ENCODE data around the gene SOX15. TPM values are rescaled to one million over a fixed set of nuclear protein-coding genes. Genes with fewer than 3 reads are reported as not detected.

SOX15 gene
- total and polyA plus RNA-seq, 2 of the 13 experiments (the other 11 are each of a cell fraction or from before 2014, with no cell fraction given), result 0.07 to 0.18 TPM

DNA sequence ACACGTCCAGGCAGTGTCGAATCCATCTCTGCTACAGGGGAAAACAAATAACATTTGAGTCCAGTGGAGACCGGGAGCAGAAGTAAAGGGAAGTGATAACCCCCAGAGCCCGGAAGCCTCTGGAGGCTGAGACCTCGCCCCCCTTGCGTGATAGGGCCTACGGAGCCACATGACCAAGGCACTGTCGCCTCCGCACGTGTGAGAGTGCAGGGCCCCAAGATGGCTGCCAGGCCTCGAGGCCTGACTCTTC lies 17.6 kb downstream of the SOX15 start (continued):
- TF ChIP-seq ZC3H13 (CRISPR knock-in tag; IDR thresholded peaks at IDR 0.05) (0 out of 2 replicates have a peak, but pooled peaks have one; percentile 75), NPAS2 (CRISPR knock-in tag; IDR thresholded peaks at IDR 0.05; ENCODE audit: borderline replicate concordance) (no peak), ZNF737 (CRISPR knock-in tag; IDR thresholded peaks at IDR 0.05; ENCODE audit: borderline replicate concordance) (no peak), KLF15 (CRISPR knock-in tag; IDR thresholded peaks at IDR 0.05; ENCODE audit: borderline replicate concordance) (no peak; the same call in 1 of the 2 replicates), ZSCAN29 (CRISPR knock-in tag; conservative IDR thresholded peaks at IDR 0.05) (no peak), ZNF703 (CRISPR knock-in tag; IDR thresholded peaks at IDR 0.05; ENCODE audit: borderline replicate concordance) (no peak), ZNF337 (CRISPR knock-in tag; IDR thresholded peaks at IDR 0.05; ENCODE audit: borderline replicate concordance, low read depth) (no peak), ZBTB42 (CRISPR knock-in tag; IDR thresholded peaks at IDR 0.05) (no peak; the same call in 1 of the 2 replicates), ATF7-NPFF (CRISPR knock-in tag; IDR thresholded peaks at IDR 0.05; ENCODE audit: low read depth) (peak; percentile 83), ZNF550 (CRISPR knock-in tag; IDR thresholded peaks at IDR 0.05; ENCODE audit: borderline replicate concordance) (no peak), ZNF577 (CRISPR knock-in tag; IDR thresholded peaks at IDR 0.05; ENCODE audit: borderline replicate concordance, low read depth) (no peak), JUN (CRISPR knock-in tag; IDR thresholded peaks at IDR 0.05) (peak; percentile 76; the same call in 1 of the 2 replicates), JUNB (CRISPR knock-in tag; IDR thresholded peaks at IDR 0.05; ENCODE audit: borderline replicate concordance) (no peak), GABPA (IDR thresholded peaks at IDR 0.05; ENCODE audit: low read depth, low read length) (peak; percentile 79), GABPA (CRISPR knock-in tag; IDR thresholded peaks at IDR 0.05; ENCODE audit: low read depth) (peak; percentile 97), HOXA7 (CRISPR knock-in tag; IDR thresholded peaks at IDR 0.05) (no peak), ZNF468 (CRISPR knock-in tag; IDR thresholded peaks at IDR 0.05) (no peak), ZMYM2 (CRISPR knock-in tag; IDR thresholded peaks at IDR 0.05) (no peak), ZNF558 (CRISPR knock-in tag; IDR thresholded peaks at IDR 0.05; ENCODE audit: borderline replicate concordance) (peak; percentile 86), HDAC1 (CRISPR knock-in tag; IDR thresholded peaks at IDR 0.05) (peak; percentile 69), CC2D1A (CRISPR knock-in tag; IDR thresholded peaks at IDR 0.05) (no peak)
- TF ChIP-seq, protein P1, sequence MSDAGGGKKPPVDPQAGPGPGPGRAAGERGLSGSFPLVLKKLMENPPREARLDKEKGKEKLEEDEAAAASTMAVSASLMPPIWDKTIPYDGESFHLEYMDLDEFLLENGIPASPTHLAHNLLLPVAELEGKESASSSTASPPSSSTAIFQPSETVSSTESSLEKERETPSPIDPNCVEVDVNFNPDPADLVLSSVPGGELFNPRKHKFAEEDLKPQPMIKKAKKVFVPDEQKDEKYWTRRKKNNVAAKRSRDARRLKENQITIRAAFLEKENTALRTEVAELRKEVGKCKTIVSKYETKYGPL (CRISPR knock-in tag; IDR thresholded peaks at IDR 0.05), result no peak; the same call in 1 of the 2 replicates
- TF ChIP-seq, protein P2, sequence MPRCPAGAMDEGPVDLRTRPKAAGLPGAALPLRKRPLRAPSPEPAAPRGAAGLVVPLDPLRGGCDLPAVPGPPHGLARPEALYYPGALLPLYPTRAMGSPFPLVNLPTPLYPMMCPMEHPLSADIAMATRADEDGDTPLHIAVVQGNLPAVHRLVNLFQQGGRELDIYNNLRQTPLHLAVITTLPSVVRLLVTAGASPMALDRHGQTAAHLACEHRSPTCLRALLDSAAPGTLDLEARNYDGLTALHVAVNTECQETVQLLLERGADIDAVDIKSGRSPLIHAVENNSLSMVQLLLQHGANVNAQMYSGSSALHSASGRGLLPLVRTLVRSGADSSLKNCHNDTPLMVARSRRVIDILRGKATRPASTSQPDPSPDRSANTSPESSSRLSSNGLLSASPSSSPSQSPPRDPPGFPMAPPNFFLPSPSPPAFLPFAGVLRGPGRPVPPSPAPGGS (CRISPR knock-in tag; IDR thresholded peaks at IDR 0.05), result no peak
- TF ChIP-seq, protein P3, sequence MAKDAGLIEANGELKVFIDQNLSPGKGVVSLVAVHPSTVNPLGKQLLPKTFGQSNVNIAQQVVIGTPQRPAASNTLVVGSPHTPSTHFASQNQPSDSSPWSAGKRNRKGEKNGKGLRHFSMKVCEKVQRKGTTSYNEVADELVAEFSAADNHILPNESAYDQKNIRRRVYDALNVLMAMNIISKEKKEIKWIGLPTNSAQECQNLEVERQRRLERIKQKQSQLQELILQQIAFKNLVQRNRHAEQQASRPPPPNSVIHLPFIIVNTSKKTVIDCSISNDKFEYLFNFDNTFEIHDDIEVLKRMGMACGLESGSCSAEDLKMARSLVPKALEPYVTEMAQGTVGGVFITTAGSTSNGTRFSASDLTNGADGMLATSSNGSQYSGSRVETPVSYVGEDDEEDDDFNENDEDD (CRISPR knock-in tag; IDR thresholded peaks at IDR 0.05; ENCODE audit: borderline replicate concordance), result peak; percentile 95
- TF ChIP-seq, protein P4, sequence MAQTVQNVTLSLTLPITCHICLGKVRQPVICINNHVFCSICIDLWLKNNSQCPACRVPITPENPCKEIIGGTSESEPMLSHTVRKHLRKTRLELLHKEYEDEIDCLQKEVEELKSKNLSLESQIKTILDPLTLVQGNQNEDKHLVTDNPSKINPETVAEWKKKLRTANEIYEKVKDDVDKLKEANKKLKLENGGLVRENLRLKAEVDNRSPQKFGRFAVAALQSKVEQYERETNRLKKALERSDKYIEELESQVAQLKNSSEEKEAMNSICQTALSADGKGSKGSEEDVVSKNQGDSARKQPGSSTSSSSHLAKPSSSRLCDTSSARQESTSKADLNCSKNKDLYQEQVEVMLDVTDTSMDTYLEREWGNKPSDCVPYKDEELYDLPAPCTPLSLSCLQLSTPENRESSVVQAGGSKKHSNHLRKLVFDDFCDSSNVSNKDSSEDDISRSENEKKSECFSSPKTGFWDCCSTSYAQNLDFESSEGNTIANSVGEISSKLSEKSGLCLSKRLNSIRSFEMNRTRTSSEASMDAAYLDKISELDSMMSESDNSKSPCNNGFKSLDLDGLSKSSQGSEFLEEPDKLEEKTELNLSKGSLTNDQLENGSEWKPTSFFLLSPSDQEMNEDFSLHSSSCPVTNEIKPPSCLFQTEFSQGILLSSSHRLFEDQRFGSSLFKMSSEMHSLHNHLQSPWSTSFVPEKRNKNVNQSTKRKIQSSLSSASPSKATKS (CRISPR knock-in tag; IDR thresholded peaks at IDR 0.05), result no peak

All from HepG2 (cell line).